GM18511 (cell line): ENCODE data around the gene ACTR10.

Experiments
- ATAC-seq: cut with Tn5 transposase; IDR thresholded peaks from one replicate; pipeline ENCODE4 v1.9.1; 2021; ENCODE audit warnings: mild to moderate bottlenecking, moderate library complexity; ENCODE audit not compliant: unreplicated experiment

The ACTR10 gene

GRCh38 chr14:58199726-58200479 lies at the start of gene ACTR10:
Gene ACTR10 (plus strand): TSS chr14:58200149. CDS start chr14:58200218, 69 bp downstream.
- ATAC-seq: peak; percentile 91

- ATAC-seq: no peak
Observed at GRCh38 chr14:58150243-58150805, 49.6 kb upstream of the ACTR10 start.

- peak; percentile 43 for ATAC-seq
Observed at GRCh38 chr14:58151133-58152013, 48.6 kb upstream of the ACTR10 start.

- ATAC-seq: peak; percentile 98
Observed at GRCh38 chr14:58152014-58152857, 47.7 kb upstream of the ACTR10 start, which contains the start of gene ARMH4. Gene ARMH4 (minus strand): TSS chr14:58152213. CDS start chr14:58139358, 12,855 bp downstream.

GRCh38 chr14:58160561-58160960 lies 39.4 kb upstream of the ACTR10 start:
- no peak for ATAC-seq

- peak; percentile 65 for ATAC-seq
Observed at GRCh38 chr14:58166005-58166983, 33.7 kb upstream of the ACTR10 start.

GRCh38 chr14:58167057-58167456 lies 32.9 kb upstream of the ACTR10 start:
- ATAC-seq: no peak

GRCh38 chr14:58167891-58168290 lies 32.1 kb upstream of the ACTR10 start:
- no peak for ATAC-seq

GRCh38 chr14:58171090-58171489 lies 28.9 kb upstream of the ACTR10 start:
- peak; percentile 95 for ATAC-seq

- no peak for ATAC-seq
Observed at GRCh38 chr14:58177125-58177524, 22.8 kb upstream of the ACTR10 start.

- no peak for ATAC-seq
Observed at GRCh38 chr14:58189176-58189575, 10.8 kb upstream of the ACTR10 start.

- no peak for ATAC-seq
Observed at GRCh38 chr14:58191763-58192601, 8.0 kb upstream of the ACTR10 start.

GRCh38 chr14:58193542-58193941 lies 6.4 kb upstream of the ACTR10 start:
- ATAC-seq: no peak

- no peak for ATAC-seq
Observed at GRCh38 chr14:58196198-58196597, 3.8 kb upstream of the ACTR10 start.

- ATAC-seq: no peak
Observed at GRCh38 chr14:58198086-58198485, 1.9 kb upstream of the ACTR10 start.

GRCh38 chr14:58200480-58200841 lies 512 bp downstream of the ACTR10 start:
- ATAC-seq: peak; percentile 19

GRCh38 chr14:58200846-58201245 lies 897 bp downstream of the ACTR10 start:
- no peak for ATAC-seq

- no peak for ATAC-seq
Observed at GRCh38 chr14:58213176-58213575, 13.2 kb downstream of the ACTR10 start.
